BLaER1 treated with 17β-estradiol and CSF1 and Interleukin-3, amounts not matched to agents 10 nM and 100 nM (cell line): Measurements from ENCODE around the gene DPT.

Source experiments
- H3K27ac ChIP-seq, 11 experiments: shearing (Covaris generic); formaldehyde crosslinking; 2 replicates each; pipeline ENCODE4 v1.8.1; 2022
- H3K27me3 ChIP-seq, 11 experiments: shearing (Covaris generic); formaldehyde crosslinking; 2 replicates each; pipeline ENCODE4 v1.8.1; 2022
- H3K36me3 ChIP-seq, 11 experiments: shearing (Covaris generic); formaldehyde crosslinking; 2 replicates each; pipeline ENCODE4 v1.8.1; 2022
- H3K4me1 ChIP-seq, 10 experiments: shearing (Covaris generic); formaldehyde crosslinking; 2 replicates each; pipeline ENCODE4 v1.8.1; 2022
- H3K4me2 ChIP-seq, 11 experiments: shearing (Covaris generic); formaldehyde crosslinking; 2 replicates each; pipeline ENCODE4 v1.8.1; 2022
- H3K4me3 ChIP-seq, 10 experiments: shearing (Covaris generic); formaldehyde crosslinking; 2 replicates each; pipeline ENCODE4 v1.8.1; 2022
- H3K9ac ChIP-seq, 11 experiments: shearing (Covaris generic); formaldehyde crosslinking; 2 replicates each; pipeline ENCODE4 v1.8.1; 2022
- H3K9me3 ChIP-seq, 11 experiments: shearing (Covaris generic); formaldehyde crosslinking; replicated peaks in 1 of 11; 2 replicates each; pipeline ENCODE4 v1.8.1; 2022
- H4K20me1 ChIP-seq, 11 experiments: shearing (Covaris generic); formaldehyde crosslinking; 2 replicates each; pipeline ENCODE4 v1.8.1; 2022
- Cebpa-rat ChIP-seq, 11 experiments: shearing (Covaris generic); IDR thresholded peaks; 2 replicates each; pipeline ENCODE4 v1.8.1; 2022

DPT gene

GRCh38 chr1:168726719-168727118, 2.3 kb downstream of the DPT start:
- Histone ChIP-seq H3K4me1 (peaks cover 0 to 9% (median 5%) of the 10 kb centered on the region in 10 experiments; a peak in 6 of 20 replicates), H3K27ac (no peak overlapping the region), H3K4me3 (no peak overlapping the region), H3K27me3 (no peaks in the 10 kb centered on the region), H4K20me1 (no peaks in the 10 kb centered on the region), H3K4me2 (peak overlapping the region in 2 of 11 experiments; percentile 15 to 37; a peak in 1 of 22 replicates), H3K9me3 (peaks cover 0 to 7% (median 0%) of the 10 kb centered on the region in 11 experiments; a peak in 2 of 22 replicates), H3K9ac (no peak overlapping the region), H3K36me3 (no peaks in the 10 kb centered on the region)
- TF ChIP-seq Cebpa-rat (IDR thresholded peaks at IDR 0.05), result no peak

- no peak overlapping the region for H3K27ac ChIP-seq
- no peak overlapping the region for H3K9ac ChIP-seq
- TF ChIP-seq Cebpa-rat (IDR thresholded peaks at IDR 0.05), result no peak
- no peaks in the 10 kb centered on the region for H3K27me3 ChIP-seq
- H3K4me1 ChIP-seq, result peaks cover 0 to 9% (median 5%) of the 10 kb centered on the region in 10 experiments; a peak in 6 of 20 replicates
- H4K20me1 ChIP-seq, result no peaks in the 10 kb centered on the region
- peak overlapping the region in 4 of 11 experiments; percentile 0 to 37 (median 20); a peak in 4 of 22 replicates for H3K4me2 ChIP-seq
- H3K36me3 ChIP-seq, result no peaks in the 10 kb centered on the region
- H3K4me3 ChIP-seq, result no peak overlapping the region
- H3K9me3 ChIP-seq, result peaks cover 0 to 7% (median 0%) of the 10 kb centered on the region in 11 experiments; a peak in 2 of 22 replicates
These were observed 2.7 kb downstream of the DPT start for GRCh38 chr1:168726281-168726680.

GRCh38 chr1:168725831-168726230, 3.2 kb downstream of the DPT start:
- Histone ChIP-seq H3K36me3 (no peaks in the 10 kb centered on the region), H3K9me3 (peaks cover 0 to 7% (median 0%) of the 10 kb centered on the region in 11 experiments; a peak in 2 of 22 replicates), H4K20me1 (no peaks in the 10 kb centered on the region), H3K4me1 (peaks cover 0 to 9% (median 5%) of the 10 kb centered on the region in 10 experiments; a peak in 6 of 20 replicates), H3K4me3 (no peak overlapping the region), H3K27me3 (no peaks in the 10 kb centered on the region), H3K4me2 (peak overlapping the region in 4 of 11 experiments; percentile 0 to 37 (median 20); a peak in 4 of 22 replicates), H3K27ac (no peak overlapping the region), H3K9ac (no peak overlapping the region)
- TF ChIP-seq Cebpa-rat (IDR thresholded peaks at IDR 0.05), result no peak

DNA sequence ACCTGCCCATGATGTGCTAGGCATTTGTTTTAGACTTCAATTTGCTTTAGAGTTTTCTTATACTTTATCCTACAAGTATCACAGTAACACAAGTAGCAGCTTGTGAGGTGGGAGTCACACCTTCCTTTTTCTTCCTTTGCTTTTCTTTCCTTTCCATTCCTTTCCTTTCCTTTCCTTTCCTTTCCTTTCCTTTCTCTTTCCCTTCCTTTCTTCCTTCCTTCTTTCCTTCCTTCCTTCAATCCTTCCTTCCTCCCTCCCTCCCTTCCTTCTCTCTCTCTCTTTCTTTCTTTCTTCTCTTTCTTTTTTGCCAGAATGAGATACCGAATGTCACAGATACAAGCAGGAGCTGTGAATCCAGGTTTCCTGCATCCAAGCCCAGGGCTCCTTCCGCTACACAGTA, 3.9 kb downstream of the DPT start:
- H4K20me1 ChIP-seq, result no peaks in the 10 kb centered on the region
- no peak for TF ChIP-seq Cebpa-rat (IDR thresholded peaks at IDR 0.05)

DNA sequence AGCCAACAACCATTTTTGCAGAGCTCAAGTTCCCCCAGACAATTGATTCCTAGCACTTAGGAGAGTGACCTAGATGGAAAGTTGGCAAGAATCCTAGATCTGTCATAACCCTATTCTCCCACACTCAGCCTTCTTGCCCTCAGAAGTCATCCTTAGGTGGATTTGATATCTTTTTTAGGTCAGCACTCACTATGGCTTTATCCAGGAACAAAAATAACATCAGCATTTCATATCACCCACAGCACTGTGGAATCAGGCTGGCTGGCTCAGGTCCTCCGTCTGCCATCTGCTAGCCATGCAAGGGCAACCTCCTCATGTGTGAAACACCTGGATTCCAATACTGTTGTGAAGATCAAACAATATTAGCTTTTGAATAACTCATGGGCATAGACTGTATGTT, 6.0 kb downstream of the DPT start:
- H3K4me1 ChIP-seq, result peaks cover 0 to 12% (median 5%) of the 10 kb centered on the region in 10 experiments; a peak in 9 of 20 replicates
- H3K4me3 ChIP-seq, result no peak overlapping the region
- H3K9ac ChIP-seq, result no peak overlapping the region
- H3K27ac ChIP-seq, result no peak overlapping the region
- H3K4me2 ChIP-seq, result no peak overlapping the region
- no peak for TF ChIP-seq Cebpa-rat (IDR thresholded peaks at IDR 0.05)
- H3K27me3 ChIP-seq, result no peaks in the 10 kb centered on the region
- no peaks in the 10 kb centered on the region for H3K36me3 ChIP-seq
- no peaks in the 10 kb centered on the region for H4K20me1 ChIP-seq
- peaks cover 0 to 7% (median 0%) of the 10 kb centered on the region in 11 experiments; a peak in 2 of 22 replicates for H3K9me3 ChIP-seq

More for the DNA sequence above, 3.9 kb downstream of the DPT start:
- peaks cover 0 to 7% (median 0%) of the 10 kb centered on the region in 11 experiments; a peak in 2 of 22 replicates for H3K9me3 ChIP-seq
- no peak overlapping the region for H3K27ac ChIP-seq
- H3K9ac ChIP-seq, result no peak overlapping the region
- H3K4me1 ChIP-seq, result peaks cover 0 to 9% (median 5%) of the 10 kb centered on the region in 10 experiments; a peak in 6 of 20 replicates
- H3K4me3 ChIP-seq, result no peak overlapping the region
- H3K36me3 ChIP-seq, result no peaks in the 10 kb centered on the region
- no peak overlapping the region for H3K4me2 ChIP-seq
- H3K27me3 ChIP-seq, result no peaks in the 10 kb centered on the region

GRCh38 chr1:168720839-168721238, 8.2 kb downstream of the DPT start:
- H3K9me3 ChIP-seq, result no peaks in the 10 kb centered on the region
- no peak overlapping the region for H3K9ac ChIP-seq
- no peaks in the 10 kb centered on the region for H4K20me1 ChIP-seq
- peaks cover 0 to 8% (median 3%) of the 10 kb centered on the region in 10 experiments; a peak in 8 of 20 replicates for H3K4me1 ChIP-seq
- no peak for TF ChIP-seq Cebpa-rat (IDR thresholded peaks at IDR 0.05)
- H3K4me2 ChIP-seq, result no peak overlapping the region
- no peaks in the 10 kb centered on the region for H3K27me3 ChIP-seq
- no peak overlapping the region for H3K27ac ChIP-seq
- no peak overlapping the region for H3K4me3 ChIP-seq
- no peaks in the 10 kb centered on the region for H3K36me3 ChIP-seq

GRCh38 chr1:168719306-168720111, 9.5 kb downstream of the DPT start:
- Histone ChIP-seq H3K4me3 (no peak overlapping the region), H3K9ac (no peak overlapping the region), H3K4me1 (peaks cover 0 to 8% (median 1%) of the 10 kb centered on the region in 10 experiments; a peak in 4 of 20 replicates), H4K20me1 (no peaks in the 10 kb centered on the region), H3K9me3 (no peaks in the 10 kb centered on the region), H3K4me2 (no peak overlapping the region), H3K27ac (no peak overlapping the region), H3K27me3 (no peaks in the 10 kb centered on the region), H3K36me3 (no peaks in the 10 kb centered on the region)
- no peak for TF ChIP-seq Cebpa-rat (IDR thresholded peaks at IDR 0.05)

DNA sequence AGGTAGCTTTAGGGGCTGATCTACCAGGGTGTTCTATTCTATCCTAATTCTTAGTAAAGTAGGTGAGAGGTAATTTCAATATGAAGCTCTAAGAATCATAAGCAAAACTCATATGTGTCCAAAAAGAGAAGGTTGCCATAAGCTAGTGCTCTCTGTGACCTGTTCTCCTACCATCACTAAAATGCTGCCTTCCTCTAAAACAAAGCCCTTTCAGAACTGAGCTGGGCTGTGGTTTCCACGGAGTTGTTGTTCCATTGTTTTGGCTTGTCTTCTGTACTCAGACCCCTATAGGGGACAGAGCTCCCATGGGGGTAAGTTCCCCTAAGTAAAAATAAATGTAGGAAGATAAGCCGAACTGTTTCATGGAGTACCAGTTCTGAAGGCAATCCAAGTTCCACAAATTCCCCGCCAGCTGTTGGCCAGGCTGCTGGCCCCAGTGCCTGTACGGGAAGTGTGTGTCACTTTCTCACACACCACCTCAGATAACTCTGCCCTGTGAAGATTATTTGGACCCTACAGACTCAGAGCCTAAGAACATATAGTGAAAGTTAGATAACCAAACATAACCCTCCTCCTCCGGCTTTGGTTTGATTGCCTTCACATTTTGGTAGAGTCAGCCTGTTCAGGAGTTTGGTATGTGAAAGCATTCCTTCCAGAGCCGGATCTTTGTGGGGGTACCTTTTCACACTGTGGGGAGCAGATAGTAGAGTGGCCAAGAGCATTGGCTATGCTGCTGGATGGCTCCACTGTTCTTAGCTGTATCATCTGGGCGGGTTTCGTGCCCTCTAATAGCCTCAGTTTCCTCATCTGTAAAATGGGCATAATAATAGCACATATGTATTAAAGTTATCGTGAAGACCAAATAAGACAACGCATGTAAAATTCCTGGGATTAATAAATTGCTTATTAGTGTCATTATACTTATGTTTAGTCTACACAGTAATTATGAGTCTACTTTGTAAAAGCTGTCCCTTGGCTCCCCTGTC, 10.8 kb downstream of the DPT start:
- TF ChIP-seq Cebpa-rat (IDR thresholded peaks at IDR 0.05), result no peak
- no peaks in the 10 kb centered on the region for H3K27me3 ChIP-seq
- H4K20me1 ChIP-seq, result no peaks in the 10 kb centered on the region
- no peaks in the 10 kb centered on the region for H3K9me3 ChIP-seq
- no peak overlapping the region for H3K27ac ChIP-seq
- peak overlapping the region in 5 of 11 experiments; percentile 9 to 28 (median 17); a peak in 6 of 22 replicates for H3K4me2 ChIP-seq
- no peak overlapping the region for H3K4me3 ChIP-seq
- H3K9ac ChIP-seq, result no peak overlapping the region
- no peaks in the 10 kb centered on the region for H3K36me3 ChIP-seq
- H3K4me1 ChIP-seq, result peaks cover 0 to 8% (median 1%) of the 10 kb centered on the region in 10 experiments; a peak in 4 of 20 replicates

GRCh38 chr1:168714012-168714411, 15.0 kb downstream of the DPT start:
- no peaks in the 10 kb centered on the region for H3K9me3 ChIP-seq

More at GRCh38 chr1:168714012-168714411, 15.0 kb downstream of the DPT start:
- Histone ChIP-seq H3K27ac (no peak overlapping the region), H3K27me3 (no peaks in the 10 kb centered on the region), H3K4me1 (peaks cover 0 to 8% (median 1%) of the 10 kb centered on the region in 10 experiments; a peak in 4 of 20 replicates), H3K4me3 (no peak overlapping the region), H3K4me2 (no peak overlapping the region), H3K9ac (no peak overlapping the region), H3K36me3 (no peaks in the 10 kb centered on the region), H4K20me1 (no peaks in the 10 kb centered on the region)
- no peak for TF ChIP-seq Cebpa-rat (IDR thresholded peaks at IDR 0.05)
